Frontal cortex (tissue), 4 donors: Measurements from ENCODE around the gene CLCN2. TPM values are rescaled to one million over a fixed set of nuclear protein-coding genes. Genes with fewer than 3 reads are reported as not detected.
A peak's percentile ranks its signal among the peaks of the same experiment; 100 is the strongest.

Experiments used
- DNase-seq, 2 donors: peaks; one replicate each; pipeline ENCODE4 v3.0.0; 2012; ENCODE audit warnings: low spot score in 2 of 2
- FAIRE-seq: peaks from 2 replicates; lab custom pipeline; 2012; peaks lifted over from hg19 to GRCh38; lab: Jason Lieb, UNC
- total RNA-seq: library from RNA; depleted of rRNA; stranded (reverse); fragments of >200 nt; gene quantifications from one replicate; pipeline ENCODE4 v1.2.3, GENCODE V29; 2014
- donor health status: control.
- donor health status: control.
- donor health status: control.

CLCN2 gene
- total RNA-seq, 1 donor from 2014 or later = 7.3 TPM

DNA sequence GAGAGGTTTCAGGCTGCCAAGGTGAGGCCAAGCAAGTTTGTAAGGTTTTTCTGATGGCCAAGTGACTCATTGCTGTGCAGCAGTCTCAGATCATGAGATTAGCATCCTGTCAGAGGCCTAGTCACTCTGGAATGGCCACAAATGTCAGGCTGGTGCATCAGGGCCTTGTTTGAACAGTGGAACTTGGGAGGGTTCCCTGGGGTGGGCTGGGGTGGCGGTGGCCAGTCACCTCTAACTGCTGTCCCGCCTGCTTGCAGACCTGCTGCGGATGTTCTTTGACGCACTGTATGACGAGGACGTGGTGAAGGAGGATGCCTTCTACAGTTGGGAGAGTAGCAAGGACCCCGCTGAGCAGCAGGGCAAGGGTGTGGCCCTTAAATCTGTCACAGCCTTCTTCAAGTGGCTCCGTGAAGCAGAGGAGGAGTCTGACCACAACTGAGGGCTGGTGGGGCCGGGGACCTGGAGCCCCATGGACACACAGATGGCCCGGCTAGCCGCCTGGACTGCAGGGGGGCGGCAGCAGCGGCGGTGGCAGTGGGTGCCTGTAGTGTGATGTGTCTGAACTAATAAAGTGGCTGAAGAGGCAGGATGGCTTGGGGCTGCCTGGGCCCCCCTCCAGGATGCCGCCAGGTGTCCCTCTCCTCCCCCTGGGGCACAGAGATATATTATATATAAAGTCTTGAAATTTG lies 26.8 kb downstream of the CLCN2 start:
- DNase-seq = no peak
- FAIRE-seq = no peak

DNA sequence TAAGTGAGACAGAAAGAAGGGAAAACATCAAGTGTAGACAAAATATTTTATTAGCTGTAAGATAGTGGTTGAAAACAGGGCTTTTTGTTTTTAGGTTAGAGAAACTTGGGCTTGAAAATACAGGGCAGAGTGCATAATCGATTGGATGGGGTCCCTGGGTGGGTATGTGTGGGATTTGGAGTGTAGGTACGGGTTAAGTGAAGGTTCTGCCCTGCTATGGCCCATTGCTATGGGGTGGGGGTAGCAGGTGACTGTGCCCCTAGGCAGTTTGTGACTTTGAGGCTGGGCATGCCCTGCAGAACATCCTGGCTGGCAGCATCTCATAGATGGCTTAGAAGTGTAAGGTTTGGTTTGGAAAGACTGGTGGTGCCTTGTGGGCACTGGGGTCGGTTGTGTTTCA lies 27.7 kb downstream of the CLCN2 start:
- DNase-seq = no peak
- FAIRE-seq = no peak

DNA sequence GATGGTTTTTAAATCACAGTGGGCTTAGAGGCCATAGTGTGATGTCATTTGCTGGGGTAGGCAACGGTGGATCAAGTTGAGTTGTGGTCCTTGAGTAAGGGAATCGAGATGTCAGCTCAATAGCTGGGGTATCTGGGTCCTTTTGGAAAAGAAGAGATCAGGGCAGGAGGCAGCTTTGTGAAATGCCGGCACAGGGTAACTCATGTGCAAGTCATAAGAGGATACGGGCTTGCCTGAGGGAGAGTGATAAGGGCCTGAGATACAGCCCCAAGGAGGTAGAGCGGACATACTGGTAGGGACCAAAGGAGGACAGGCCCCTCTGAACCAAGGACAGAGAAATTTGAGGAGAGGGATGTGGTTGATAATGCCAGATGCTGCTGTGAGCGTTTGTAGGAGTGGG lies 28.2 kb downstream of the CLCN2 start:
- FAIRE-seq (no peak), DNase-seq (no peak)

DNA sequence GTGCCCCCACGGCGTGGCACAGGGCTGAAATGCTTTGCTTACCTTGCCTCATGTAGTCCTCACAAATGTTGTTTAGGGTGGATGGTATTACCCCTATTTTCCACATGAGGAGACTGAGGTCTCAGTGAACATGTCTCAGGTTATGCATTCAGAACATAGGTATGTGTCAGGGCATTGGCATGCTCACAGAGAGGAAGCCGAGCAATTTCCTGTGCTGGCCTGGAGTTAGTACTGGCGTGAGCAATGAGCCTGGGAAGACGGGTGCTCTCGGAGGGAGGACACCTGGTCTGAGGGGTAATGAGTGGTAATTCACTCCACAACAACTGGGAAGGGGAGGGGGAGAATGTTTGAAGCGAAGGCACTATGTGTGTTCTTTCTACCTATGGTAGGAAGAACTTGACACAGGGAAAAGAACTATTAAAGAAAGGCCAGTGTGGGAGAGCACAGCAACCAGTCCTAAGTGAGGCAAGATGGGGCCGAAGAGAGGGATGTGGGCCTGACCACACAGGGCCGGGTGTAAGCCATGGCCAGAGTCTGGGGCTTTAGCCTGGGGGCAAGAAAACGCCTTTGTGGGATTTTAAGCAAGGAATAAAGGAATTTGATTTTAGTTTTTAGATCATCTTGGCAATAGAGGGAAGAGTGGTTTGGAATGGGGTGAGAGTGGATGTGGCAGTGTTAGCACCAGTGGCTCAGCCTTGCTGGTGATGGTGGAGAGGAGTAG lies 28.9 kb downstream of the CLCN2 start:
- DNase-seq (no peak), FAIRE-seq (no peak)

DNA sequence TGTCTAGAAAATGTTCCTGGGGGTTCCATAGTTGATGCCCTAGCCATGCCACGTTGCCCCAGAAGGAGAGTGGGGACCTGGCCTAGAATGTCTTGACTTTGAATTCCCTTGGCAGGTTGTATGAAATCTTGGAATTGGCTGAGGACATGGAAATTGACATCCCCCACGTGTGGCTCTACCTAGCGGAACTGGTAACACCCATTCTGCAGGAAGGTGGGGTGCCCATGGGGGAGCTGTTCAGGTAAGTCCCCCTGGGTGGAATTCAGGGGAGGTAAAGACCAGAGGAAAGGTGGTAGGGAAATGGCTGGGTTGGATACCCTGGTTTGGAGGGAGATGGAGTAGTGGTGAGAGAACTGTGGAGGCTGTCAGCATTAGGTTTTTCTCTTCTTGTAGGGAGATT lies 32.9 kb downstream of the CLCN2 start:
- DNase-seq (no peak), FAIRE-seq (no peak)

- DNase-seq (no peak), FAIRE-seq (no peak)
Observed at GRCh38 chr3:184327171-184327570, 34.2 kb downstream of the CLCN2 start.

DNA sequence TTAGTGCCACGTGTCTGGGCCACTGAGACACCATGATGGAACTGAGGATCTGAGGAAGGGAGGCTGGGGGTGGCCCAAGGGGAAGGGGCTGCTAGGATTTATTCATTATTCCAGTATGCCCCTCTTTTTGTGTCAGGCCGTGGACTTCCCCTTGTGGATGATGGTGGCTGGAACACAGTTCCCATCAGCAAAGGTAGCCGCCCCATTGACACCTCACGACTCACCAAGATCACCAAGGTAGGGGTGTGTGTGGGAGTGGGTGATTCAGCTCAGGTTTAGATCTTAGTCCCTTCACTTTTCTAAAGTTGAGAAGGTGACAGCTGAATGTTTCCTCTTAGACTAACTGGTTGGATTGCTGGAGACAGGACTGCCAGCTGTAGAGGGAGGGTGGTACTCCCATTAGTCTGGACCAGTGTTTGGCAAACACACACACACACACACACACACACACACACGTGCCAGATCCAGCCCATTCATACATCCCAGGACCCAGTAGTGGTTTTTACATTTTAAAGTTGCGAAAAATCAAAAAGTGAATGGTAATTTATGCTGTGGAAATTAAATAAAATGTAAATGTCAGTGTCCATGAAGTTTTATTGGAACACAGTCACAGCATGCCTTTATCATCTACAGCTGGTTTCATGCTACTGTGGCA lies 35.6 kb downstream of the CLCN2 start:
- DNase-seq (peak in 1 of 2 donors; percentile 4), FAIRE-seq (no peak)

GRCh38 chr3:184325269-184325668 lies 36.1 kb downstream of the CLCN2 start:
- no peak for FAIRE-seq

DNA sequence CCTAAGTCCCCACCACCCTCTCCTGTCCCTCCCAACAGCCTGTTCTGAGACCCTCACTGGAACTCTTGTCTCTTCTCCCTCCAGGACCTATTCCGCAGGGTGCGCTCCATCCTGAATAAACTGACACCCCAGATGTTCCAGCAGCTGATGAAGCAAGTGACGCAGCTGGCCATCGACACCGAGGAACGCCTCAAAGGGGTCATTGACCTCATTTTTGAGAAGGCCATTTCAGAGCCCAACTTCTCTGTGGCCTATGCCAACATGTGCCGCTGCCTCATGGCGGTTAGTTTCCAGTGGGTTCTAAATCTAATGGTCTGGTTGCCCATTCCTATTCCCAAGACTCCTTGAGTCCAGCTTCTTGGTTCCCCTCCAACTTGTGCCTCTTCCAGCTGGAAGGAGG lies 37.7 kb downstream of the CLCN2 start:
- FAIRE-seq (no peak), DNase-seq (peak in 1 of 2 donors; percentile 1)

More at GRCh38 chr3:184325269-184325668, 36.1 kb downstream of the CLCN2 start:
- DNase-seq = peak in 1 of 2 donors; percentile 2

DNA sequence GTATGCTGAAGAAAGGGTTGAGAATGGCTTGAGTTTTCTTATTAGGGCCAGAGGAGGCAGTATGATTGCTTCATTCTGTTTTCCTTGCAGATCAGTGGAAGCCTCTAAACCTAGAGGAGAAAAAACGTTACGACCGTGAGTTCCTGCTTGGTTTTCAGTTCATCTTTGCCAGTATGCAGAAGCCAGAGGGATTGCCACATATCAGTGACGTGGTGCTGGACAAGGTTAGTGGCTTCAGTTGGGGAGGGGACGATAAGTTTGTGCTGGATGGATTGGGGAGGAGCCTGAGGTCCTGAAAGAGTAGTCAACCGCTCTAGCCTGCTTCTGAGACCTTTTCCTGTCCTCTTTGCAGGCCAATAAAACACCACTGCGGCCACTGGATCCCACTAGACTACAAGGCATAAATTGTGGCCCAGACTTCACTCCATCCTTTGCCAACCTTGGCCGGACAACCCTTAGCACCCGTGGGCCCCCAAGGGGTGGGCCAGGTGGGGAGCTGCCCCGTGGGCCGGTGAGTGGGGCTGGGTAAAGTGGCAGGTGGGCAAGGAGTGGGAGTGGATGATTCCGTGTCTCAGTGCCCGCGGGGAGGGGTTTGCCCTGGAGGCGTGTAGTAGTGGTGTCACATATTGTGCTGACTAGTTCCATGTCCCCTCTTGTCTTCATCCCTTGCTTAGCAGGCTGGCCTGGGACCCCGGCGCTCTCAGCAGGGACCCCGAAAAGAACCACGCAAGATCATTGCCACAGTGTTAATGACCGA lies 38.5 kb downstream of the CLCN2 start:
- FAIRE-seq (no peak), DNase-seq (peak; percentile 3 to 7)

GRCh38 chr3:184321666-184322065 lies 39.7 kb downstream of the CLCN2 start:
- DNase-seq (no peak), FAIRE-seq (no peak)

- peak; percentile 88 to 96 for DNase-seq
- FAIRE-seq = no peak
Observed at GRCh38 chr3:184320104-184320445, 41.3 kb downstream of the CLCN2 start.

- no peak for FAIRE-seq
- DNase-seq = peak in 1 of 2 donors; percentile 4
Observed at GRCh38 chr3:184317201-184317600, 44.2 kb downstream of the CLCN2 start.

DNA sequence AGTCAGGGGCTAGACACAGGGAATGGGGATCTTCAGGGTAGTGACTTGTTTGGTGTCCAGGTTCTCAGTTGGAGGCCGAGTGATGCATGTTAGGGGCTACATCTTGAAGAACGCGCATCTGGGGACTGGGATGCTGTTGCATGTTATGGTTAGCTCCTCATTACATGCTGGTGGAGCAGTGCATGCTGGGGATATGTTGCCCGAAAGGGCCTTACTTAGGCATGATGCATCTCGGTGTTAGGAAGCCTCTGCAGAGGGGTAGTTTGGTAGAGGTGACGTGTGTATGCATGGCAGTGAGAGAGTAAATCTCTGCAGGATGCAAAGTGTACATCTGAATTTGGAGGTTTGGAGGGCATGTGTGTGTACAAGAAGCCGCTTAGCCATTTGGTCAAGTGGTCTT lies 44.6 kb downstream of the CLCN2 start:
- DNase-seq (no peak), FAIRE-seq (no peak)

DNA sequence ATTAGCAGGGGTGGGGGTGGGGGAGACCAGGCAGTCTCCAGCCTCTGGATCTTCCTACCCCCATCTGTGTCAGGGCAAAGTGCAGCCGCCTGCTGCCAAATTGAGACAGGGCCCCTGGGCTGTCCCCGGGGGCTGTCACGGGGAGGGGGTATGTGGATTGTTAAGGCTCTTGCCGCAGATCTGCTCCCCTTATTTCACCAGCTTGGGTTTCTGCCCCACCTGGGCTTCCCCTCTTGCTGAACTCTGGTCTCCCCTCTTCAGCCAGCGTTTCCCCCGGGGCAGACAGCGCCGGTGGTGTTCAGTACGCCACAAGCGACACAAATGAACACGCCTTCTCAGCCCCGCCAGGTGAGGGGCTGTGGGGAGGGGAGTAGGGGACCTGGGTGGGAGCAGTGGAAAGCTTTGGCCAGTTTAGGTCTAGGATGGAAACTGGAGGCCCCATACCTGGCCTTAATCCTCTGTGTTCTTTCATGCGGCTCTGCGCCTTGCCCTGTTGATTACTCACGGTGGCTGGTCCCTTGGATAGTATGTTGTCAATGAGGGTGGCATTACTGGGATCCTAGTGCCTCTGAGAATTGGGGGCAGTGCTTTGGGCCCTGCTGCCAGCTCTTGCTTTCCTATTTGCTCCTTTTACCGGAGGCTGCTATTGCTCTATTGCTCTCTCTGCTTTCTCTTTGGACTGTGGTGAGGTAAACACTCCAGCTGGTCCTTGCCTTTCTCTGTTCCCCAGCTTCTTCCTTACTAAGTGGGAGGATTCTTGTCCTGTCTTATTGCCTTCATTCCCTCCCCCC lies 45.3 kb downstream of the CLCN2 start:
- no peak for DNase-seq
- no peak for FAIRE-seq

GRCh38 chr3:184315543-184315867 lies 45.9 kb downstream of the CLCN2 start:
- DNase-seq (no peak), FAIRE-seq (no peak)

DNA sequence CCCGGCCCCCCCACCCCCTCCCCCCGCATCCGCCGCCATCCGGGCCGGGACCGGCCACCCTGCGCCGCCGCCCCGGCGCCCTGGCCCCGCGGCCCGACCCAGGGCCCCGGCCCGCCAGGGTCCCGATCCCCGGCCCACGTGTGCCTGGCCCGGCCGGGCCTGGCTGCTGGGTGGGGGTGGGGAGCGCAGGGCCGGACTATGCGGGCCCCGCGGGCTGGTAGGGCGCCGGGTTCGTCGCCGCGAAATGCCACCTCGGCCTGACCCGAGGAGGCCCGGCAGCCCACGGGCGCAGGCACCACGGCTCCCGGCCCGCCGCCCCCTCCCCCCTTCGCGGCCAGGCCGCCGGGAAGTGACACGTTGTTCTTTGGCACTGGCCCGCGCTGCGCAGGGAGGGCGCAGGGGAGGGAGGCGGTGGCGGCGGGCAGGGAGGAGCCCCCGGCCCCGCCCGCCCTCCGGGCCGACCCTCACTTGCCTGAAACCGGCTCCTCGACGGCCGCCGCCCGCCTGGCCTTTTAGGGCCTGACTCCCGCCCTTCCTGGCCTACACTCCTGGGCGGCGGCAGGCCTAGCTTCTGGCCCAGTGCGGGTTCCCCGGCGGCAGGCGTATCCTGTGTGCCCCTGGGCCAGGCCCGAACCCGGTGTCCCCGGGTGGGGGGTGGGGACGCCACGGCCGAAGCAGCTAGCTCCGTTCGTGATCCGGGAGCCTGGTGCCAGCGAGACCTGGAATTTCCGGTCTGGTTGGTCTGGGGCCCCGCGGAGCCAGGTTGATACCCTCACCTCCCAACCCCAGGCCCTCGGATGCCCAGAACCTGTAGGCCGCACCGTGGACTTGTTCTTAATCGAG lies 46.5 kb downstream of the CLCN2 start:
- FAIRE-seq = no peak
- DNase-seq = peak; percentile 79 to 84

GRCh38 chr3:184314363-184314699 lies 47.1 kb downstream of the CLCN2 start, which contains the start of gene EIF4G1:
EIF4G1 (plus strand) TSS chr3:184314606; CDS start chr3:184315797, 1,191 bp downstream.
- DNase-seq = peak; percentile 97 to 99
- FAIRE-seq = no peak

- no peak for FAIRE-seq
Observed at GRCh38 chr3:184311633-184312032, 49.8 kb downstream of the CLCN2 start.

More at GRCh38 chr3:184311633-184312032, 49.8 kb downstream of the CLCN2 start:
- DNase-seq = no peak
